IMR-90 (cell line): ENCODE measurements around the gene CAMTA1. TPM values are rescaled to one million over a fixed set of nuclear protein-coding genes. Genes with fewer than 3 reads are reported as not detected.

ENCODE experiments used
- ATAC-seq: fragments of 200-7000 bp; cut with Tn5 transposase; 2 replicates; pipeline ENCODE4 v1.9.1; 2020; ENCODE audit warnings: low read depth, mild to moderate bottlenecking, moderate library complexity
- BruUV-seq: library from RNA; stranded (reverse); fragments of 400-500 nt; replicated peaks from 2 replicates; lab custom pipeline; 2021; lab: Mats Ljungman, UMichigan
- CTCF ChIA-PET: fragments of 300-600 bp; formaldehyde crosslinking; extraction: SDS; loops from one replicate; lab custom pipeline; 2021; ENCODE audit warnings: antibody characterized with exemption; lab: Yijun Ruan, JAX
- POLR2A ChIA-PET: fragments of 300-600 bp; sonication (Branson Sonifier 250); formaldehyde crosslinking; loops from one replicate; lab custom pipeline; 2022; ENCODE audit warnings: antibody characterized with exemption; ENCODE audit not compliant: unreplicated experiment; lab: Charles Lee
- DNase-seq: peaks from one replicate; pipeline ENCODE4 v3.0.0; 2013
- H2AFZ ChIP-seq: replicated peaks from 2 replicates; pipeline ENCODE3; 2013; ENCODE audit warnings: low read length, mild to moderate bottlenecking; ENCODE audit not compliant: poor library complexity
- H2AK5ac ChIP-seq: 2 replicates; pipeline ENCODE4 v1.6.1; 2013; ENCODE audit warnings: low read depth, low read length, inconsistent platforms
- H2AK9ac ChIP-seq: replicated peaks from 2 replicates; pipeline ENCODE3; 2013; ENCODE audit warnings: mild to moderate bottlenecking, low read depth, low read length, moderate library complexity; ENCODE audit not compliant: poor library complexity
- H2BK120ac ChIP-seq: 2 replicates; pipeline ENCODE4 v1.6.1; 2013; ENCODE audit warnings: low read depth, low read length, inconsistent platforms
- H2BK15ac ChIP-seq: 3 replicates; pipeline ENCODE4 v1.6.1; 2013; ENCODE audit warnings: low read depth, low read length, inconsistent platforms
- H2BK20ac ChIP-seq: 2 replicates; pipeline ENCODE4 v1.6.1; 2013; ENCODE audit warnings: low read depth, mild to moderate bottlenecking, inconsistent platforms, low read length, moderate library complexity
- H2BK5ac ChIP-seq: 2 replicates; pipeline ENCODE4 v1.6.1; 2013; ENCODE audit warnings: mild to moderate bottlenecking, low read depth, low read length, inconsistent platforms; ENCODE audit not compliant: poor library complexity, severe bottlenecking
- H3K14ac ChIP-seq: replicated peaks from 2 replicates; pipeline ENCODE4 v1.6.1; 2013; ENCODE audit warnings: low read depth, low read length, inconsistent platforms
- H3K18ac ChIP-seq: 2 replicates; pipeline ENCODE4 v1.6.1; 2013; ENCODE audit warnings: low read depth, low read length, control low read depth
- H3K23ac ChIP-seq: 2 replicates; pipeline ENCODE4 v1.6.1; 2013; ENCODE audit warnings: low read depth, low read length, inconsistent platforms
- H3K27ac ChIP-seq: 2 replicates; pipeline ENCODE4 v1.5.1; 2013; ENCODE audit warnings: mild to moderate bottlenecking, control low read depth, low read length; ENCODE audit not compliant: insufficient read depth
- H3K27me3 ChIP-seq: 2 replicates; pipeline ENCODE4 v1.6.1; 2013; ENCODE audit warnings: low read length; ENCODE audit not compliant: control insufficient read depth, insufficient read depth
- H3K36me3 ChIP-seq: 2 replicates; pipeline ENCODE4 v1.6.1; 2013; ENCODE audit warnings: low read length, mixed read lengths; ENCODE audit not compliant: control insufficient read depth, insufficient read depth
- H3K4ac ChIP-seq: 2 replicates; pipeline ENCODE4 v1.6.1; 2013; ENCODE audit warnings: low read depth, low read length, inconsistent platforms
- H3K4me1 ChIP-seq: 2 replicates; pipeline ENCODE4 v1.6.1; 2013; ENCODE audit warnings: low read length, mixed read lengths; ENCODE audit not compliant: control insufficient read depth, insufficient read depth
- H3K4me2 ChIP-seq: 2 replicates; pipeline ENCODE4 v1.6.1; 2013; ENCODE audit warnings: low read depth, mild to moderate bottlenecking, control low read depth, low read length, moderate library complexity
- H3K4me3 ChIP-seq: 2 replicates; pipeline ENCODE4 v1.5.1; 2013; ENCODE audit warnings: low read depth, mild to moderate bottlenecking, control low read depth, low read length, moderate library complexity; ENCODE audit not compliant: insufficient read depth
- H3K56ac ChIP-seq: 2 replicates; pipeline ENCODE4 v1.6.1; 2013; ENCODE audit warnings: low read length, inconsistent platforms; ENCODE audit not compliant: insufficient read depth; ENCODE audit errors: extremely low read depth
- H3K79me1 ChIP-seq, 2 experiments: 2 replicates each; pipeline ENCODE4 v1.6.1; 2013; ENCODE audit warnings: low read length in 2 of 2, inconsistent platforms in 1 of 2, low read depth in 1 of 2
- H3K9ac ChIP-seq: 2 replicates; pipeline ENCODE4 v1.6.1; 2013; ENCODE audit warnings: low read depth, low read length, control low read depth
- H3K9me1 ChIP-seq: 2 replicates; pipeline ENCODE4 v1.6.1; 2013; ENCODE audit warnings: low read length, inconsistent platforms; ENCODE audit not compliant: insufficient read depth
- H3K9me3 ChIP-seq: 2 replicates; pipeline ENCODE4 v1.6.1; 2013; ENCODE audit warnings: low read length; ENCODE audit not compliant: control insufficient read depth, insufficient read depth
- H4K20me1 ChIP-seq: 2 replicates; pipeline ENCODE4 v1.6.1; 2013; ENCODE audit warnings: low read length, inconsistent platforms; ENCODE audit not compliant: insufficient read depth
- H4K5ac ChIP-seq: 2 replicates; pipeline ENCODE4 v1.6.1; 2013; ENCODE audit warnings: mild to moderate bottlenecking, low read depth, low read length, control low read depth
- H4K8ac ChIP-seq, 2 experiments: 2 replicates each; pipeline ENCODE4 v1.6.1; 2013; ENCODE audit warnings: low read depth in 2 of 2, low read length in 2 of 2, control low read depth in 1 of 2, inconsistent platforms in 1 of 2
- H4K91ac ChIP-seq: 2 replicates; pipeline ENCODE4 v1.6.1; 2013; ENCODE audit warnings: low read depth, low read length, inconsistent platforms; ENCODE audit not compliant: insufficient read depth
- BHLHE40 ChIP-seq: fragments of 150-350 bp; IDR thresholded peaks from 2 replicates; pipeline ENCODE4 v1.6.1; 2016; ENCODE audit warnings: mild to moderate bottlenecking, low read depth, low read length
- USF2 ChIP-seq: fragments of 150-350 bp; IDR thresholded peaks from 2 replicates; pipeline ENCODE4 v1.6.1; 2017; ENCODE audit warnings: mild to moderate bottlenecking, antibody characterized with exemption, low read length, low read depth
- WGBS, 2 experiments: methylation state at CpG; one replicate each; pipeline versions ENCODE4 v1.1.5 to v1.1.7; 2013; ENCODE audit warnings: missing lambda C conversion rate in 2 of 2; ENCODE audit not compliant: insufficient read length in 1 of 2; ENCODE audit errors: extremely low coverage in 2 of 2; 5-methylcytosine and 5-hydroxymethylcytosine counted together
- dilution Hi-C: fragments of 300-500 bp; cut with HindIII; formaldehyde crosslinking; loops from one replicate; pipeline ENCODE4 v1.14.3; 2018; ENCODE audit warnings: low sequenced_read_pairs; ENCODE audit not compliant: unreplicated experiment
- in situ Hi-C: fragments of 300-500 bp; cut with MboI; formaldehyde crosslinking; loops from 3 replicates; pipeline ENCODE4 v1.14.3; 2019; ENCODE audit warnings: low sequenced_read_pairs, inconsistent platforms, mixed read lengths
- intact Hi-C: fragments of 100-400 bp; cut with micrococcal nuclease; formaldehyde crosslinking; loops from 2 replicates; pipeline ENCODE4 v1.10.0; 2022
- polyA plus RNA-seq, 3 experiments: library from polyadenylated mRNA; depleted of rRNA; stranded (reverse); fragments of >200 nt; gene quantifications; 2 replicates each; pipeline ENCODE4 v1.2.3, GENCODE V29; 2012; ENCODE audit warnings: low replicate concordance in 1 of 3
- total RNA-seq: library from RNA; depleted of rRNA; stranded (reverse); fragments of >200 nt; gene quantifications from 2 replicates; pipeline ENCODE4 v1.2.3, GENCODE V29; 2012

CAMTA1 gene
- total and polyA plus RNA-seq, 2 of the 4 experiments (the other 2 are of a cell fraction): 35.5 to 74.3 TPM

- peaks cover 29% of the 10 kb centered on the region for H3K4me1 ChIP-seq
- peaks cover 23% of the 10 kb centered on the region for H3K9me1 ChIP-seq
- intact Hi-C loops: loop anchor here (10.0 kb wide), 2 partner anchors 182 to 682 kb away; no protein-coding TSS in a partner anchor
- H2BK20ac ChIP-seq: peak overlapping the region; percentile 40
- dilution Hi-C loops: no loop called here
- no peak overlapping the region for H3K4me2 ChIP-seq
- no peaks in the 10 kb centered on the region for H3K27me3 ChIP-seq
- H3K36me3 ChIP-seq: no peaks in the 10 kb centered on the region
- H3K23ac ChIP-seq: no peak overlapping the region
- H4K20me1 ChIP-seq: no peaks in the 10 kb centered on the region
- H3K4me3 ChIP-seq: no peak overlapping the region
- no TSS peak for BruUV-seq
- no peak overlapping the region for H3K27ac ChIP-seq
- peak overlapping the region; percentile 81 for H4K91ac ChIP-seq
- no peaks in the 10 kb centered on the region for H3K9me3 ChIP-seq
- in situ Hi-C loops: no loop called here
- 0 out of 2 replicates have a peak overlapping the region, but pooled peaks have one; percentile 66 for H3K14ac ChIP-seq
- ATAC-seq (no peak), DNase-seq (no peak)
- H2AFZ ChIP-seq: peak overlapping the region; percentile 33
- no CpG with 5 or more reads among the region's 2 CpGs for WGBS, 2 experiments
- ChIA-PET CTCF (no interaction called here), POLR2A (no interaction called here)
- H2AK5ac ChIP-seq: peak overlapping the region; percentile 86
- peak overlapping the region; percentile 7 for H2BK5ac ChIP-seq
- H3K4ac ChIP-seq: peak overlapping the region; percentile 47; the same call in 1 of the 2 replicates
- no peak overlapping the region for H3K56ac ChIP-seq
- H4K5ac ChIP-seq: no peak overlapping the region
- H2BK15ac ChIP-seq: 0 out of 3 replicates have a peak overlapping the region, but pooled peaks have one; percentile 34
- H3K18ac ChIP-seq: no peak overlapping the region; the same call in 1 of the 2 replicates
- no peak overlapping the region for H2AK9ac ChIP-seq
- TF ChIP-seq USF2 (no peak), BHLHE40 (no peak)
- H3K79me1 ChIP-seq: 0 out of 4 replicates have a peak, but pooled peaks cover 0 to 6% of the 10 kb centered on the region in 2 experiments
- H2BK120ac ChIP-seq: no peak overlapping the region
- H3K9ac ChIP-seq: no peak overlapping the region
- H4K8ac ChIP-seq: no peak overlapping the region
Measured at GRCh38 chr1:7476402-7476801, 691.1 kb downstream of the CAMTA1 start.
